GM12891 (cell line): ENCODE results near the gene RAB5A.
"Not testable (repeated sequence)": the region's sequence is repeated elsewhere in the genome, so short reads cannot be mapped to it uniquely, and the experiment has no call there.

Experiments
- DNase-seq: peaks from one replicate; pipeline ENCODE4 v3.0.0; 2011; ENCODE audit warnings: low spot score; ENCODE audit not compliant: insufficient read length
- FAIRE-seq: peaks from 2 replicates; lab custom pipeline; 2011; peaks lifted over from hg19 to GRCh38; lab: Jason Lieb, UNC
- PAX5 ChIP-seq: IDR thresholded peaks from 2 replicates; pipeline ENCODE4 v1.6.1; 2011; ENCODE audit warnings: low read length, moderate library complexity, mild to moderate bottlenecking; ENCODE audit not compliant: insufficient read depth, severe bottlenecking
- POLR2A ChIP-seq: IDR thresholded peaks from 2 replicates; pipeline ENCODE4 v1.6.1; 2011; ENCODE audit warnings: low read depth, low read length, control low read depth
- POLR2AphosphoS5 ChIP-seq: IDR thresholded peaks from 2 replicates; pipeline ENCODE4 v1.6.1; 2011; ENCODE audit warnings: low read depth, low read length, control low read depth
- POU2F2 ChIP-seq: IDR thresholded peaks from 2 replicates; pipeline ENCODE4 v1.6.1; 2011; ENCODE audit warnings: low read depth, mild to moderate bottlenecking, control low read depth, low read length, moderate library complexity
- SPI1 ChIP-seq: IDR thresholded peaks from 2 replicates; pipeline ENCODE4 v1.6.1; 2011; ENCODE audit warnings: low read depth, low read length, control low read depth
- TAF1 ChIP-seq: IDR thresholded peaks from 2 replicates; pipeline ENCODE4 v1.6.1; 2011; ENCODE audit warnings: low read depth, low read length, control low read depth

Gene RAB5A

DNA sequence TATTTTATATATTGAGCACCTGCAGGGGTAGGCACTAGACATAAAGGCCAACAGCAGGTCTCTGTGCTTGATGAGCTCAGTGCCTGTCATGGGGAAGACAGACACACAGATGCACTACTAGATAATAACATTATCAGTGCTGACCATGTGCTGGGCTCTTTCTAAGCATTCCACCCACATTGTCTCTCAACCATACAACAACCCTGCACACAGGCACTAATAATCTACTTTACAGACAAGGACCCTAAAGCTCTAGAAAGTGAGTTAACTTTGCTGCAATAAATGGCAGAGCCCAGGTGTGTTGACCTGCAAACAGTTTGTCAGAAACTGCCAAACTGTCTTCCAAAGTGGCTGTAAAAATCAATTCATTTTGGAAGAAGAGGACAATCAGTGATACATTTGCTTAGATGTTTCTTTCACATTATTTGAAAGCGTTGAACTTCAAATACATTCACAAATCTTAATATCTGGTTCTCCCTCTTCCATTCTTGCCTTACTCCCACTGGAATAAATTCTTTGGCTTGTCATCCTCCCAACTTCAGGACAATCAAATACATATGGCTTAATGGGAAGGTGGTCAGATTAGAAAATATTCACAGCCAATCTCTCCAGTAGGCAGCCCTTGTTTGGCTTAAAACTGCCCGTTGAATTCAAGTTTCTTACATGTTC is 76.2 kb downstream of the RAB5A start:
- TF ChIP-seq POLR2AphosphoS5 (no peak), TAF1 (no peak), POU2F2 (no peak), PAX5 (no peak), SPI1 (no peak), POLR2A (no peak)
- DNase-seq (no peak), FAIRE-seq (no peak)

- TF ChIP-seq SPI1, result no peak
- TF ChIP-seq POLR2A, result no peak
- TF ChIP-seq POLR2AphosphoS5, result no peak
- no peak for TF ChIP-seq TAF1
- no peak for TF ChIP-seq POU2F2
- TF ChIP-seq PAX5, result no peak
- DNase-seq, result no peak
Measured at GRCh38 chr3:20023623-20024405, 76.9 kb downstream of the RAB5A start.

DNA sequence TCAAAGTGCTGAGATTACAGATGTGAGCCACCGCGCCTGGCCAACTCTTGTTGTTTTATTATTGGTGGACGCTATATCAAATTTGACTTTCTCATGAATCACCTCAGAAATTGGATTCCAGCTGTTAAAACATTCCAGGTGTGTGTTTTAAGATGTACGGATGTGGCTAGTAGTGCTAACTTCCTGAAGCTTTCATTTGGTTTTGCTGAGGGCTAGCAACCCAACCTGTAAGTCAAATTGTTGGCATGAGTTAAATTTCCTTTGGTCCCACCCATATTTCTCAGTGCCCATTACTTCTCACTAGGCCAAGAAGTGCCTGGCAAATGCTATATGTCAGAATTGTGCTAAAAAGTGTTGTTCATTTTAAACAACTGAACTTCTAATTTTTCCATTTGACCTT is 80.2 kb downstream of the RAB5A start:
- DNase-seq, result no peak
- FAIRE-seq, result no peak
- no peak for TF ChIP-seq TAF1
- no peak for TF ChIP-seq POLR2A
- no peak for TF ChIP-seq PAX5
- no peak for TF ChIP-seq SPI1

More at GRCh38 chr3:20023623-20024405, 76.9 kb downstream of the RAB5A start:
- FAIRE-seq, result no peak

DNA sequence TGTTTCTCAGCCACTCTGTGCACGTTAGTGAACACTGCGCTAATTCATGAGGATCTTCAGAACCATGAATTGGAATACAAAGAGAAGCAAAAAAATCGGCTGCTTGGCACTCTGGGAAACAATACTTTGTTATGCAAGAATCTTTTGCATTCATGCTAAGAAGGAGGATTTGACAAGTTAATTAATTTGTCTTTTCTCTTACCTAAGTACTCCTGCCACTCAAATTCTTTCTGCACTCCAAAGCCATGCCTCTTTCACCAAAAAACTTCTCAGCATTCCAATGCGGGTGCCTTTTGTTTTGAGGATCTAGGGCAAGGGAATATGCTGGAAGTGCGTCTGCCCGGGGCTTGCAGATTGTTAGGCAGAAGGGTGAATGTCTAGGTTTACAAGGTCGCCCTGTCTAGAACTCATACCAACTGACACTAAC is 82.0 kb downstream of the RAB5A start:
- DNase-seq (no peak), FAIRE-seq (no peak)
- TF ChIP-seq PAX5 (no peak), SPI1 (no peak), TAF1 (no peak), POLR2AphosphoS5 (no peak), POU2F2 (no peak), POLR2A (no peak)

DNA sequence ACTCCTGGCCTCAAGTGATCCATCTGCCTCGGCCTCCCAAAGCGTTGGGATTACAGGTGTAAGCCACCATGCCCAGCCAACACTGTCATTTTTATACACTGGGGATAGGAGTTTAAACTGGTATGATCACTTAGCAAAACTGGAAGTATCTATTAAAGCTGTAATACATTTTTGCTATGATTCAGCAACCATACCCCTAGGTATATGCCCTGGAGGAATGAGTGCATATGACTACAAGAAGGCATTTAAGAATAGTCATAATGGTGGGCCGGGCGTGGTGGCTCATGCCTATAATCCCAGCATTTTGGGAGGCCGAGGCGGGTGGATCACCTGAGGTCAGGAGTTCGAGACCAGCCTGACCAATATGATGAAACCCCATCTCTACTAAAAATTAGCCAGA is 85.0 kb downstream of the RAB5A start:
- not testable (repeated sequence) for DNase-seq, FAIRE-seq
